Measurements from ENCODE around the gene ARHGEF16. TPM values are rescaled to one million over a fixed set of nuclear protein-coding genes. Genes with fewer than 3 reads are reported as not detected.

ARHGEF16 gene
- total RNA-seq, 1 donor from 2014 or later = 4.1 TPM

GRCh38 chr1:3408751-3409266, 45.7 kb upstream of the ARHGEF16 start:
- Histone ChIP-seq H3K9ac (ENCODE audit: low read length) (no peak overlapping the region), H4K20me1 (ENCODE audit: insufficient read depth, low read length) (no peaks in the 10 kb centered on the region), H2AFZ (ENCODE audit: low read depth, low read length) (no peak overlapping the region), H3K4me1 (ENCODE audit: insufficient read depth, low read length) (peaks cover 3% of the 10 kb centered on the region), H3K36me3 (ENCODE audit: insufficient read depth, low read length) (no peaks in the 10 kb centered on the region), H3K27me3 (ENCODE audit: insufficient read depth, low read length) (no peaks in the 10 kb centered on the region), H3K79me2 (ENCODE audit: insufficient read depth, low read length) (no peaks in the 10 kb centered on the region), H3K4me3 (ENCODE audit: insufficient read depth, low read depth, low read length) (no peak overlapping the region), H3K4me2 (ENCODE audit: low read length) (no peak overlapping the region), H3K9me3 (ENCODE audit: insufficient read depth, low read depth, low read length) (no peaks in the 10 kb centered on the region), H3K27ac (ENCODE audit: low read depth, low read length) (no peak overlapping the region)
- Mint-ChIP-seq H3K4me1 (ENCODE audit: low read depth, unreplicated experiment) (peaks cover 2% of the 10 kb centered on the region), H3K9me3 (ENCODE audit: unreplicated experiment) (no peaks in the 10 kb centered on the region), H3K4me3 (ENCODE audit: unreplicated experiment) (no peak overlapping the region), H3K36me3 (ENCODE audit: low read depth, unreplicated experiment) (no peaks in the 10 kb centered on the region), H3K27me3 (ENCODE audit: low read depth, unreplicated experiment) (peaks cover 37% of the 10 kb centered on the region), H3K27ac (ENCODE audit: unreplicated experiment) (no peak overlapping the region)
- no peak for FAIRE-seq
- DNase-seq (ENCODE audit: low read depth) = no peak
- TF ChIP-seq CTCF (IDR thresholded peaks at IDR 0.05; ENCODE audit: insufficient read depth, low read depth, low read length) (no peak), EZH2 (IDR thresholded peaks at IDR 0.05; ENCODE audit: insufficient read depth, low read length) (no peak)

DNA sequence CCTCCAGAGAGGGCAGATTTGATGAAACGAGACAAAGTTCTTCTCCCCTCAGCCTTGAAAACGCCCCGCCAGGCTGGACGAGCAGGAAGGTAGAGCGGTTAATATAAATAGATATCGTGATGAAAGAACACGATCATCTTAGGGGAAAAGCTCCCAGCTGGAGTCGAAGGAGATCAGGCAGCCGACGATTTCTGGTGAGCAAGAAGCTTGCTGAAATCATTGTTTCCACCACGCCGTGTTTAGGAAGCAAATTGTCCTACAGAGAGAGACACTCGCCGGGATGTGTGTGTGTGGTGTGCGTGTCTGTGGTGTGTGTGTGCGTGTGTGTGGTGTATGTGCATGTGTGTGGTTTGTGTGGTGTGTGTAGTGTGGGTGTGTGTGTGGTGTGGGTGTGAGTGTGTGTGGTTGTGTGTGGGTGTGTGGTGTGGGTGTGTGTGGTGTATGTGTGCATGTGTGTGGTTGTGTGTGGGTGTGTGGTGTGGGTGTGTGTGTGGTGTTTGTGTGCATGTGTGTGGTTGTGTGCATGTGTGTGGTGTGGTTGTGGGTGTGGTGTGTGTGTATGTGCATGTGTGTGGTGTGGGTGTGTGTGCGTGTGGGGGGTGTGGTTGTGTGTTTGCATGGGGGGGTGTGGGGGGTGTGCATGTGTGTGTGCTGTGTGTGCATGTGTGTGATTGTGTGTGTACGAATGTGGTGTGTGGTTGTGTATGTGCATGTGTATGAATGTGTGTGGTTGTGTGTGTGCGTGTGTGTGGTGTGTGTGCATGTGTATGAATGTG, 44.9 kb upstream of the ARHGEF16 start:
- H3K79me2 ChIP-seq (ENCODE audit: insufficient read depth, low read length) = no peaks in the 10 kb centered on the region
- Mint-ChIP-seq H3K27ac (ENCODE audit: unreplicated experiment) (no peak overlapping the region), H3K4me3 (ENCODE audit: unreplicated experiment) (no peak overlapping the region), H3K9me3 (ENCODE audit: unreplicated experiment) (no peaks in the 10 kb centered on the region), H3K36me3 (ENCODE audit: low read depth, unreplicated experiment) (no peaks in the 10 kb centered on the region), H3K27me3 (ENCODE audit: low read depth, unreplicated experiment) (peaks cover 35% of the 10 kb centered on the region), H3K4me1 (ENCODE audit: low read depth, unreplicated experiment) (peaks cover 2% of the 10 kb centered on the region)
- H3K9ac ChIP-seq (ENCODE audit: low read length) = no peak overlapping the region
- no peaks in the 10 kb centered on the region for H3K27me3 ChIP-seq (ENCODE audit: insufficient read depth, low read length)
- FAIRE-seq (no peak), DNase-seq (ENCODE audit: low read depth) (no peak)
- H3K36me3 ChIP-seq (ENCODE audit: insufficient read depth, low read length) = no peaks in the 10 kb centered on the region
- no peak overlapping the region for H3K27ac ChIP-seq (ENCODE audit: low read depth, low read length)
- H3K9me3 ChIP-seq (ENCODE audit: insufficient read depth, low read depth, low read length) = no peaks in the 10 kb centered on the region
- H3K4me2 ChIP-seq (ENCODE audit: low read length) = no peak overlapping the region
- H3K4me3 ChIP-seq (ENCODE audit: insufficient read depth, low read depth, low read length) = no peak overlapping the region
- H2AFZ ChIP-seq (ENCODE audit: low read depth, low read length) = no peak overlapping the region
- no peaks in the 10 kb centered on the region for H4K20me1 ChIP-seq (ENCODE audit: insufficient read depth, low read length)
- H3K4me1 ChIP-seq (ENCODE audit: insufficient read depth, low read length) = peaks cover 3% of the 10 kb centered on the region
- TF ChIP-seq CTCF (IDR thresholded peaks at IDR 0.05; ENCODE audit: insufficient read depth, low read depth, low read length) = no peak
- no peak for TF ChIP-seq EZH2 (IDR thresholded peaks at IDR 0.05; ENCODE audit: insufficient read depth, low read length)
